ENCODE data around the gene FN3K.
"Not testable (repeated sequence)": the region's sequence is repeated elsewhere in the genome, so short reads cannot be mapped to it uniquely, and the experiment has no call there.

The FN3K gene

DNA sequence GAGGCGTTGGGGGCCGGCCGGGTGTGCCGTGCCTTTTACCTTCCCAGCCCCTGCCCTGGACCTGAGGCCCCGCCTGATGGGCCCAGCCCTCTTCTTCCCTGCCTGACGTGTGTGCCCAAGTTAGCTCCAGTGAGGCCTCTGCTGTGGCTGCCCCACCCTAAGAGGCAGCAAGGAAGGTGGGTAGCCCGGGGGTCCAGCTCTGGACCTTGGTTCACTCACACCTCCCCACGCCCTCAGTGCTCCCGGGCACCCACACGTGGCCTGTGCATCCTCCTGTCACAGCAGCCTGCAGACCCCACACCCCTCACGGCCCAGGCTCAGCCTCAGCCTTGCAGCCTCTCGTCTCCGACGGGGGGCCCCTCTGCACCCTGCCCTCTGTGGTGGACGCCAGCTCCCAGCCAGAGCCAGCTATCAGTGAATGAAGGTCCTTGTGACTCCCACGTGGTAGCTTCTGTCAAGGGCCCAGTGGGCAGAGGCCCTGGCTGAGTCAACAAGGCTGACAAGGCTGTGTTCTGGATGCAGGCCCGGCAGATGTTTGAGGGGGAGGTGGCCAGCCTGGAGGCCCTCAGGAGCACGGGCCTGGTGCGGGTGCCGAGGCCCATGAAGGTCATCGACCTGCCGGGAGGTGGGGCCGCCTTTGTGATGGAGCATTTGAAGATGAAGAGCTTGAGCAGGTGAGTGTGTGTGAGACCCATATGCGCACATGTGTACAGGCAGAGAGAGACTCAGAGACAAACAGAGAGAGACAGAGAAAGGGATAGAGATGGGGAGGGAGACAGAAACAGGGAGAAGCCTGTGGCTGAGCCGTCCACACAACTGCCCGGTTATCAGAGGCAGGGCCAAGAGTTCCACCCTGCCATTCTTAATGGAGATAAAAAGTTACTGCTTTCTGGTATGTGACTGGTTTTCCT lies 2.8 kb downstream of the FN3K start:
- no peak for DNase-seq

DNA sequence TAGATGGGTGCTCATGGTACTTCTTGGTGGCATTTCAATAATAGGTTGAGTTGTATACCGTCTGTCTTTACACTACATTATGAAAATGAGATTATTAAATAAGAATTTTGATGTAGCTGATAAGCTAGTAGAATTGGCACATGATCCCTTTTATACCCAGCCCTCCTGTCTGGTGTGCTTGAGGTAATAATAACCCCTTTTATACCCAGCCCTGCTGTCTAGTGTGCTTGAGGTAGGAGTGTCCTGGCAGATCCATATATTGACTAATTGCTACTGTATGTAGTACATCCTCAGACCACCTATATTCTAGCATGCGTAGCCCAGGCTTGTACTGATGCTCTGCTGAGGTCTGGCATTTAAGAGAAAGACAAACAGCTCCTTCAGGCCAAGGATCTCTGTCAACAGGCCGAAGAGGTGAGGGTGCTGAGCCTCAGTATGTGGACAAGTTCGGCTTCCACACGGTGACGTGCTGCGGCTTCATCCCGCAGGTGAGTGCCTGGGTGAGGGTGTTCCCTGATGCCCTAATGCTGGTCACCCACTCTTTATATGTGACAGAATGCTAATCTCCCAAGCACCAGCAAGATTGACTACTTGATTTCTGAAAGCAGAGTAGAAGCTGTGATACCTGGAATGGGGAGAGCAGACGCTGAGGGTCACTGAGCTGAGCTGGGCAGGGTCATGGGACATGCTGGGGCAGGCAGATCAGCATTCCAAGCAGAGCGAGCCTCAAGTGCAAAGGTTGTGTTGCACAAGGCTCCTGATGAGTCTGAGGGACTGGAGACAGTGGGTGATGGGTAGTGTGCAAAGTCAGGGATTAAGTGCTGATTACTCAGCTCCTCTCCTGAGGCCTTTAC lies 5.7 kb downstream of the FN3K start:
- no peak for DNase-seq

- DNase-seq = no peak
These were observed 8.2 kb downstream of the FN3K start for GRCh38 chr17:82743344-82744219.

GRCh38 chr17:82744736-82745135 lies 9.3 kb downstream of the FN3K start:
- DNase-seq = not testable (repeated sequence)

- no peak for DNase-seq
These were observed 10.1 kb downstream of the FN3K start for GRCh38 chr17:82745524-82745923.

- no peak for DNase-seq
These were observed 13.3 kb downstream of the FN3K start for GRCh38 chr17:82748756-82749155.

- no peak for DNase-seq
These were observed 15.0 kb downstream of the FN3K start for GRCh38 chr17:82750241-82750908.

DNA sequence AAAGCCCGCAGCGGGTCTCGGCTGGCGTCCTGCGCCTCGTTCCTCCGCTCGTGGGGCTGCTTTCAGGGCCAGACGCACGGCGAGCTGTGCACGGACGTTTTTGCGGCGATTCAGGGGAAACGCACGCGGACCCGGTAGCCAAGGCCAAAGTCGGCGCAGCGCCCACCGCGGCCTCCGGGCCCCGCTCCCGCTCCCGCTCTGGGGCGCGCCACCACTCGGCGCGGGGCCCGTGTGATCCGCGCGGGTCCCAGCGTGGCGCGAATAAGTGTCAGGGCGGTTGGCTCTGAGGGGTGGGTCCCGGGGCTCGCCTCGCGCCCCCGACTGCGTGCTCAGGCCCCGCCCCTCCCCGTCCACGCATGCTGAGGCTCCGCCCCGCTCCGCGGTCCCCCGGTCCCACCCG lies 15.8 kb downstream of the FN3K start:
- DNase-seq = no peak

- DNase-seq = peak; percentile 81 to 91
These were observed 16.4 kb downstream of the FN3K start, which contains the start of gene TBCD for GRCh38 chr17:82751571-82752370. TSS of gene TBCD (plus strand) at chr17:82752065. CDS start at chr17:82752194, 129 bp downstream.

- no peak for DNase-seq
These were observed 17.2 kb downstream of the FN3K start for GRCh38 chr17:82752371-82753200.

DNA sequence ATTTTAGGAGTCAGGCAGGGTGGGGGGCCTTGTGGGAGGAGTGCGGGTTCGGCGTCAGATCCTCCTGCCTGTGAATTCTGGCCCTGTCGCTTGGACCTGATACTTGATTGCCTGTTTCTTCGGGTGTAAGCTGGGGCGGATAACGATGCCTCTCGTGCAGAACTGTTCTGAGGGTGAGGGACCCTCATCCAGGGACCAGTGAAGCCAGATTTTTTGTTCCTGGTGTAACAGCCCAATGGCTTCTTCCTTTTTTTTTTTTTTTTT lies 17.7 kb downstream of the FN3K start:
- DNase-seq = no peak

GRCh38 chr17:82754297-82755208 lies 19.1 kb downstream of the FN3K start:
- no peak for DNase-seq

DNA sequence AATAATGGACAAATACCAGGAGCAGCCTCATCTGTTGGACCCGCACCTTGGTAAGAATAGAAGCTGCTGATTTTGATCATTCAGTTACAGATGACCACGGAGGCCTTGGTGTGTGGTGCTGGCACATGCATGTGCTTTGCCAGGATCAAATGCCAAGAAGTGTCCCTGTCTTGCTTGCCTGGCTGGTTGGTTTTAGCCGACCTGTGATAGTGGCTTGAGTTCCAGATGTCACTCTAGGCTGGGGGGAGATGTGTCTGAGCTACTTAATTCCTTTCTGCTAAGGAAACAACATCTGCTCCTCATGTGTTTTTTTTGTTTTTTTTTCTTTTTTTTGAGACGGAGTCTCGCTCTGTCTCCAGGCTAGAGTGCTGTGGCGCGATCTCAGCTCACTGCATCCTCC lies 20.8 kb downstream of the FN3K start:
- no peak for DNase-seq

GRCh38 chr17:82765371-82765770 lies 30.0 kb downstream of the FN3K start:
- no peak for DNase-seq

GRCh38 chr17:82767041-82767754 lies 31.8 kb downstream of the FN3K start:
- peak; percentile 52 to 59 for DNase-seq

DNA sequence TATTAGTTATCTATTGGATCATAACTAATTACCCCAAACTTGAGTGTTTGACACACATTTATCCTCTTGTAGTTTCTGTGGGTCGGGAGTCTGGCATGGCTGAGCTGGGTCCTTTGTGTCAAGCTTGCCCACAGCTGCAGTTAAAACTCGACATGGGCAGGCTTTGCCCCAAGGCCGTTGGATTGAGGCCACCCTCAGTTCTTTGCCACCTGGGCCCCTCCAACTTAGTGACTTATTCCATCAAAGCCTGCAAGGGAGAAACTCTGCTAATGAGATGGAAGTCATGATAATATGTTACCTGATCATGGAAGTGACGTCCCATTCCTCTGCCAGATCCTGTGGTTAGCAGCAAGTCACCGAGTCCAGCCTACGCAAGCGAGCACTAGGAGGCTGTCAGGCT lies 33.6 kb downstream of the FN3K start:
- no peak for DNase-seq

DNA sequence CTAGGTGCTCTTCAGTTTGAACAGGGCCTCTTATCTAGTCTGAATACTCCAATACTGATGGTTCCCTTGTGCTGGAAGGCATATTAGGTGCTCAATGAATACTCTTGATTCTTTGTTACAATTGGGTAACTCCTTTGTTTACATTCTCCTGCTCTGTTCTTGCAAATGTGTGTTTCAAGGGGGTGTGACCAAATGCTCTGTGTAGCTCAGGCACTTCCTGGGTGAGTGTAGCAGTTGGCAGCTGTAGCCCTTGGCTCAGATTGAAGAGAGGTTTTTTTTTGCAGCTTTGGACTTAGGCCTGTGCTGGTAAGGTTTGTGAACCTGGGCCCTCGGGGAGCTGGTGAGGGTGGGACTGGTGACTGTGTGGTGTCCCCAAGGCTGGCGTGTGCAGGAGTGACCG lies 36.6 kb downstream of the FN3K start:
- DNase-seq = no peak

DNA sequence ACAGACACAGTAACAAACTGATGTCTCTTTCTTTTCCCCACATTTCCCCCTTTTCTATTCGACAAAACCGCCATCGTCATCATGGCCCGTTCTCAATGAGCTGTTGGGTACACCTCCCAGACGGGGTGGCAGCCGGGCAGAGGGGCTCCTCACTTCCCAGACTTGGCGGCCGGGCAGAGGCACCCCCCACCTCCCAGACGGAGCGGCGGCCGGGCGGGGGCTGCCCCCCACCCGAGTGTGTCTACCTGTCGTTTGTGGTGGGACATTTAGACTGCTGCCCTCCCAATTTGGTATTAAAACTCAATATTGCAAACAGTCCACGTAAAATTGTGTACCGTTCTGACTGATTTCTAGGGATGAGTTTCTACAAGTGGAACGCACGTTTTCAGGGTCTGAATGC lies 39.0 kb downstream of the FN3K start:
- not testable (repeated sequence) for DNase-seq
